GF-D8 (cell line): ENCODE data around the gene TMEM43.

Source experiments
- DNase-seq: peaks from one replicate; lab custom pipeline; 2025; lab: John Stamatoyannopoulos, UW

TMEM43 gene

GRCh38 chr3:14178247-14179113 is 53.6 kb downstream of the TMEM43 start, which contains the start of the genes LSM3 and XPC:
Gene LSM3 (plus strand): TSS chr3:14178817. CDS start chr3:14178861, 44 bp downstream.
Gene XPC (minus strand): TSS chr3:14178601. CDS start chr3:14178568, 33 bp downstream.
- DNase-seq: peak; percentile 94

GRCh38 chr3:14179114-14179465 is 54.2 kb downstream of the TMEM43 start:
- no peak for DNase-seq

- DNase-seq: no peak
These were observed 54.9 kb downstream of the TMEM43 start for GRCh38 chr3:14179795-14180194.

- DNase-seq: no peak
These were observed 56.4 kb downstream of the TMEM43 start for GRCh38 chr3:14181253-14181652.

- no peak for DNase-seq
These were observed 58.2 kb downstream of the TMEM43 start for GRCh38 chr3:14183015-14183577.

- DNase-seq: no peak
These were observed 62.1 kb downstream of the TMEM43 start for GRCh38 chr3:14186854-14187458.

GRCh38 chr3:14188041-14188754 is 63.3 kb downstream of the TMEM43 start:
- no peak for DNase-seq
